Measurements from ENCODE around the gene MGP.

Gene MGP

DNA sequence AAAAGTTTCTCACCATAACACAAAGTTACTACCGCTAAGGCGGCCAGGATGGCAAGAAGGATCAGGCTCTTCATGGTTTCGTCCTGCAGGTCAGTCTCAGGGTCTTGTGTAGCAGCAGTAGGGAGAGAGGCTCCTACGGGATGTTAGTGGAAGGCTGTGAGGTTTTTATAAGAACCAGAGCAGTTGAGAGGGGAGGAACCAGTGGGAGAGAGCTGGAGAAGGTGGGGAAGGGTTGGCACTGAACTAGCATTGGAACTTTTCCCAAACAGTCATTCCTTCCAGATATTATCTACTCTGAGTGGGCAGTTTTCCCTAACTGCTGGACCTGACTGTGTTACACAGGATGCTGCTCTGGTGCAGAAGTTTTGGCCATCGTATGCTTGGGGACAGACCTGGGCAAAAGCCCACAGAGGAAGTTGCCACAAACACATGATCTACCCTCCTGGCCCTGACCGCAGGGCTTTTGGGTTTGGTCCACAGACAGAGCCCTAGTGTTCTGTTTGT lies at the start of gene MGP:
Gene MGP, minus strand, starts transcription at position 137 of the 504 bp plus-strand sequence. Its CDS starts 63 bp downstream, at position 74.
- DNase-seq: no peak

DNA sequence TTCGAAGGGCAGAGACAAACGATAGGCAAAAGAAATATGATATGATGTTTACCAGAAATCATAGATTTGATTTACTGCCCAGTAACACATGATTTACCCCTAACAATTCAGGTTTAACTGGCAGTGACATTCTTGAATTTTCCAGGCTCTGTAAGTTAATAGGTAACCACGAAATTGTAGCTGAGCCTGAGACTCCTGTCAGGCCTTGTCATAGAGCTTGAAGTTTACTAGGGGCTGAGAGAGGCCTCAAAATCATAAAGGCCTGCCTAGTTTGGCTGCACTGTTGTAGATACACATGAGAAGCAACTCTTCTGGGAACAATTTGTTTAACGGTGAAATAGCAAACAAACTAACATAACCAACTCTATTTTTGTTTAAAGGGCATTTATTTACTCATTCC lies 49.4 kb upstream of the MGP start:
- no peak for DNase-seq

DNA sequence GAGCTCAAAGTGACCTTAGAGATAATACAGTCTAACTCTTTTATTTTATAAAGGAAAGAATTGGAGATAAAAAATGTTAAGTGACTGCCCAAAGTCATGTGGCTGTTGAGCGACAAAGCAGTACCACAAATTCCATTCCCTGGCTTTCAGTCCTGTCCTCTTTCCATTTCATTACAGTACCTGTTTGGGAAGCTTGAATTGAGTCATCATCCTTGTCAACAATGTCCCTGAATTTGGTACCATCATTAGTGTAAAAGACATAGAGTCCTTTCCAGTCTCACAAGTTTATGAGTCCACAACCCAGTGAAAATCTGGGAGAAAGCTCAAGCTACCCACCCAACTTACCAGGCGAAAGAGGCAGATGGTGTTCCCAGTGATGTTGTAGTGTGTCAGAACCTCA lies 48.9 kb upstream of the MGP start:
- no peak for DNase-seq

DNA sequence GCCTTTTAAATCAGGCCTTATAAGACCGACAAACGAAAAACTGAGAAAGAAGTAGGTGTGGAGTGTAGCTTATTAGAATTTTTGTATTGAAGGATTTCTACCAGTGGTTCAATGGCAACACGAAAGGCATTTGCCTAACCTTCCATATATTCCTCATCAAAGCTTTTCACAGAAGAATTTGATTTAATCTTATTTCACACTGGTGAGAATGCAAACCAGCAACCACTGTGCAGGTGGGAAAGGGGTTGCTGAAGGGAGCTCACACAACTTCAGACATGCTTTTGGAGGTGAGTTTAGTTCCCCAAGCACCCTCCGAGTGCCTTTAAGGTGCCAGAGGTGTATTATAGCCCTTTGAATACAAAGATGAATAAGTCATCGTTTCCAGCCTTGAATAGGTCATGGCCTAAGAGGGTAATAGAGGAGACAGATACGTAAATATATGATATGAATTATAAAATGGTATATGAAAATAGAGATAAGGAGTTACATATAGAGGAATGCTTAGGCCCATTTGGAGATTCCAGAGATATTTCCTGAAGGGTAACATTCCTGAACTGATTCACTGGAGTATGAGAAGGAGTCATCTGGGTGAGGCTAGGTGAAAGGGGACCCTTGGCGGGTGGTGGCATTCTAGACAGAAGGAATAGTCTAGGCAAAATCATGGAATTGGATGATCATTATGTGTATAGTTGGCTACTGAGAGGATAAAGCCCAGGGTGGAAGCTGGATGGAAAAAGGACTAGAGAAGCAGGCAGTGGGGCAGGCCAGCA lies 46.3 kb upstream of the MGP start:
- DNase-seq: no peak

DNA sequence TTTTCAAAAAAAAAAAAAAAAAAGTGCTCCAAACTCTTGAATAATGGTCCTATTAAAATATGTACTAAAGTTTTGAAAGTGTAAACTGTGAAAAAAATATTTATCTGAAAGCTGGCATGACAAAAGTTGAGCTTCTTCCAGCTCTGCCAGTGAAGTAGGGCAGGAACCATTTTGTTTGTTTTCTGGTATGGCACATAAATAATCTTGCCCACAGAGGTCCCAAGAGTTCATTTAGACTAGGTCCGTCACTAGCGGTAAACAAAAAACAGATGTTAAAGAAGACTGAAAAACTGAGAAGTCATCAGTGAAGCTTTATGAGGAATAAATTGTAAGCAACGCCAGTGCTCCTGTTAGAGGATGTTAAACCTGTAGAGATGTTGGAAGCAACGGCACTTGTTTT lies 45.7 kb upstream of the MGP start:
- DNase-seq: no peak

DNA sequence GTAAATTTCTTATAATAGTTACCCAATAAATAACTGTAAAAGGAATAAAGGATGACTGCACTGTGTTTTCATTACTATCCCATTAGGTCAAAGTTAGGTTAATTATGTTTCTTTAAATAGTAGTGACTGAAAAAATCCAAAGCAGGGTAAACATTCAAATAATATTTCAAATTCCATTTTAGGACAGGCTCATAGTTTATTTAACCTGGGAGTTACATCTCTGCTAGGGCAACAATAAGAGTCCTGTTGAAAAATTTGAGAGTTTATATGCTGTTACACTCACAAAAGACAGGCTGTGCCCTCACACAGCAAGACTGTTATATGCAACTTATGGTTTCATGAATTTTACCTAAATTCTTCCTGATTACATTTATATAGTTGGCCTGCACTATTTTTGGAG lies 44.6 kb upstream of the MGP start:
- DNase-seq: no peak

DNA sequence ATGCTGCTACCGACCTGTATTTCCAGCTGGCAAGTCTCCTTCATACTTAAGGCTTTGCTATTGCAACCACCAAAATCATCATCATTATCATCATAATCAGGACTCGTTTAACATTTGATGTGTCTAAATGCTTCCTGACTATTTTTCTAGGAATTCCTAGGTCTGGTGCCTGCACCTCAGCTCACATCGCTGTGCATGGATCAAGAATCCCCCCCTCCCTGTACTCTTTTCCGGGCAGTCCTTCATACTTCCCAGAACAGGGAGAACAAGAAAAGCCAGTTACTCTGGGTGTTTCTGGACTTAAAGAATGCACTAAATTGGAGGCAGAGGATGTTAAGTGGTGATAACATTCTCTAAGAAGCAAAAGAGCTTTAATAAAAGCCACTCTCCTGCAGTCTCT lies 43.3 kb upstream of the MGP start:
- no peak for DNase-seq

DNA sequence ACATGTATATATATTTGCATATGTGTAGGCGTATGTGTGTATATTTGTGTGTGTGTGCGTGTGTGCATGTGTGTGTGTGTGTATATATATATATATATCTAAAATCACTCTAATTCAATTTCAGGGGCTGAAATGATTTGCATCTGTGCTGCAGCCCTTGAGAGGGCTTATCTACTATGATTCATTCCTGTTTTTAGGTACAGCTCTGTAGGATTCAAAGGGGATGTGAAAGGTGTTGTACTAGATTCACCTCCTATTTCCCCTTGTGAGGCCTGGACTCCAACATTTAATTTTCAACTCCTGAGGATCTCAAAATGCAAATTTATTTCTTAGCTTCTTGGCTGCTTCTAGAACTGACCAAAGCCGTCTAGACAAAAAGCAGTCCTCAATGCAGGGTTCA lies 41.6 kb upstream of the MGP start:
- DNase-seq: no peak

DNA sequence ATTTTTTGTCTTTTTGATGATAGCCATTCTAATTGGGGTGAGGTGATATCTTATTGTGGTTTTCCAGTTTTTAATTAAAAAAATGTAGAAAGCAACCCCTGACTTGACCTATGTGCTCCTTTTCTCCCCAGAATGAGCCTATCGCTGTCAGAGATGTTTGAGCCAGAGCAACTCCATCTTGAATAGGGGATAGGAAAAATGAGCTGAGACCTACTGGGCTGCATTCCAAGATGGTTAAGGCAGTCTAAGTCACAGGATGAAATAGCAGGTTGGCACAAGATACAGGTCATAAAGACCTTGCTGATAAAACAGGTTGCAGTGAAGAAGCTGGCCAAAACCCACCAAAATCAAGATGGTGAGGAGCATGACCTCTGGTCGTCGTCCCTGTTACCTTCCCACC lies 38.9 kb upstream of the MGP start:
- no peak for DNase-seq

DNA sequence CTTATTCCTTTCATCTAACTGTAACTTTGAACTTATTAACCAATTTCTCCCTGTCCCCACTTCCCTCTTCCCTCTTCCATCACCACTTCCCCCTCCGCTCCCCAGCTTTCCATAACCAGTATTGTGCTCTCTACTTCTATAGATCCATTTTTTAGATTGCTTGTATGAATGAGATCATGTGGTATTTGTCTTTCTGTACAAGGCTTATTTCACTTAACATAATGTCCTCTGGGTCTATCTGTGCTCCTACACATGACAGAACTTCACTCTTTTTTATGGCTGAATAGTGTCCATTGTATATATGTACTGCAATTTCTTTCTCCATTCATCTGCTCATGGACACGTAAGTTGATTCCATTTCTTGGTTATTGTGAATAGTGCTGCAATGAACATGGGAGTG lies 38.3 kb upstream of the MGP start:
- DNase-seq: no peak

DNA sequence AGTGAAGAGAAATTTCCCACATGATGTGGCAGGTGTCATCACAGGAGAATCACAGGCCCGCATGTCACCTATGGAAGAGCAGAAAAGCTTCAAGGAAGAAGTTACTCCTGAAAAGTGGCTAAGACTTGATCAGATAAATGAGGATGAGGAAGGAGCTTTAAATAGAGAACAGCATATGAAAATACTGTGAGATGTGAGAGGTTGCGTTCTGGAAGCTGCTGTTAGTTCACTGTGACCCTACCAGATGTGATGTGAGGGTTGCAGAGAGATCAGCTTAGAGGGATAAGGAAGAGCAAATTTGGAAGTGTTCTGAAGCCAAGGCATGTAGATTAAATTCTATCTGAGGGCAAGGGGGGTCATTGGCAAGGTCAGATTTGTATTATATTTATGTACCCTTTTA lies 35.6 kb upstream of the MGP start:
- DNase-seq: no peak

DNA sequence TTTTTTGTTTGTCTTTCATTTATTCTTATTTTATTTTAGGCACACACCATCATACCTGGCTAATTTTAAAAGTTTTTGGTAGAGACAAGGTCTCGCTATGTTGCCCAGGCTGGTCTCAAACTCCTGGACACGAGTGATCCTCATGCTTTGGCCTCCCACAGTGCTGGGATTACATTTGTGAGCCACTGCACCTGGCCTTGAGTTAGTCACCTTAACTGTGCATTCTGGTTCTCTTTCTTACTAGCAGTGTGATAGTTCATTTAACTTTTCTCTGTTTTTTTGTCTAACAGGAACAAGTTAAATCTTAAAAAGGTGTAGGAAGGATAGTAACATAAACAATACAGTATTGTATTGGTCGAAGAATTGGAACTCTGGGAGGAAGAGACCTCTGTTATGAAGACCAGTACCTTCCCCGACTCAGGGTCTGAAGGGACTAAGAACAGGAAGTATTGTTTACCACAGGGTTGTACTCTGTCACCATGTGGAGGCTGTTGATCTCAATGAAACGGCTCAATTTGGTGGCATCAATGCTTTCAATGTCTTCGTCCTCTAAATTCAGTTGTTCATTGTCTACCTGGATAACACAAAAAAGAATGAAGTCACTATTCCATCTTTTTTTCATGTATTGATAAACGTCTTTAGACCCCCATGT lies 34.9 kb upstream of the MGP start:
- no peak for DNase-seq

DNA sequence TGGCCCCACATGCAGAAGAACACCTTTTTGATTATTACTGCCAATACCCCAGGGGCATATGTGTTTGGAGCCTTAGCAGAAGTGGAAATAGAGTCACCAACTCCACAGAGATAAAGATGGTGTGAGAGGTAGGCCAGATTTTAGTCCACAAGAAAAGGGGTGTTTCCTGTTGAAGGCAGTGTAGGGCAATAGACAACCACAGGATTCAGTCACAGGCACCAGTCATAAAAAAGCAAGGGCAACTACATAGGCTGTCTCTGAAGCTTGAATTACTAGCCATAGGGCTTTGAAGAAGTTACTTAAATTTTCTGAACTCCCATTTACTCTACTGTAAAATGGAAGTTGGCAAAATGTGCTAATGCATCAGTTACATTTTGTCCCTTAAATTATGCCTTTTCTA lies 33.8 kb upstream of the MGP start:
- DNase-seq: no peak

DNA sequence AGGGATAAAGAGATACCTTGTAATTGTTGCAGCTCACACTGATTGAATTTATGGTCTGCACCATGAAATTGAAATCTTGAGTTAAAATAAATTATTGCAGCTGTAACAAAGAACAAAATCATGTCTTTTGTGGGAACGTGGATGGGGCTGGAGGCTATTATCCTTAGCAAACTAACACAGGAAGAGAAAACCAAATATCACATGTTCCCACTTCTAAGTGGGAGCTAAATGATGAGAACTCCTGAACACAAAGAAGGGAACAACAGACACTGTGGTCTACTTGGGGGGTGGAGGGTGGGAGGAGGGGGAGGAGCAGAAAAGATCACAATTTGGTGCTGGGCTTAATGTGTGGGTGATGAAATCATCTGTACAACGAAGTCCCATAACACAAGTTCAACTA lies 30.1 kb upstream of the MGP start:
- no peak for DNase-seq

DNA sequence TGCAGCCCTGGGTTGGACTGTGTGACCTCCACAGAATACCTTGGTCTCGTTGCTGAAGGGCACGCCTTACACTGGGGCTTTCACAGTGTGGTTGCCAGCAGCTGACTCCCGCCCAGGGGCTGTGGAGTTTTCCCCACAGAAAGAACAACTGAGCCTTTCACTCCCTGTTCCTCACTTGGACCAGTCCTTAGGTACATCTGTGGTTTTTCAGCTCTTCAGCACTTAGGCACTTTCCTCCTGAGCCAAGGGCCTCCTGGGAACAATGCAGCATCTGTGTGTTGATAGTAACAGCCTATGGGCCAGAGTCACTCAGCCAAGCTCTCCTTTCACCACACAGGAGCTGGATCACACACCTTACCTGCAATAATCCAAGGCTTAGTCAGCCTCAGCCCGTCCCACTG lies 27.7 kb upstream of the MGP start:
- no peak for DNase-seq

DNA sequence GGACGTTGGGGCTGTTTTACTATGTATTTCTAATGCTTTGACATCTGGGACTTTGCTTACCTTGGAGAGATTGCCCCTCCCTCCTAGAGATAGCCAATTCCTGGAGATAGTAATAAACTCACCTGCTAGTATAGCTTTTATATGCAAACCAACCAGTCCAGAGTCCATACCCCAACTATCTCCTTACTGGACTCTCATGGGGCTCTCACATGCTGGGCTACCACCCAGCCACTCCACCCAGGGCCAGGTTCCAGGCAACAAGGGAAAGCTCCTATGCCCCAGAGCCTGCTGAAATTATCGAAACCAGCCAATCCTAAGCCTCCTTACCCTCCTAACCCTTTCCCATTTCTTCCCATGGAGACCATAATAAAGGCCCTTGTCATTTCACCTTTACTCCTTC lies 25.5 kb upstream of the MGP start:
- DNase-seq: no peak

DNA sequence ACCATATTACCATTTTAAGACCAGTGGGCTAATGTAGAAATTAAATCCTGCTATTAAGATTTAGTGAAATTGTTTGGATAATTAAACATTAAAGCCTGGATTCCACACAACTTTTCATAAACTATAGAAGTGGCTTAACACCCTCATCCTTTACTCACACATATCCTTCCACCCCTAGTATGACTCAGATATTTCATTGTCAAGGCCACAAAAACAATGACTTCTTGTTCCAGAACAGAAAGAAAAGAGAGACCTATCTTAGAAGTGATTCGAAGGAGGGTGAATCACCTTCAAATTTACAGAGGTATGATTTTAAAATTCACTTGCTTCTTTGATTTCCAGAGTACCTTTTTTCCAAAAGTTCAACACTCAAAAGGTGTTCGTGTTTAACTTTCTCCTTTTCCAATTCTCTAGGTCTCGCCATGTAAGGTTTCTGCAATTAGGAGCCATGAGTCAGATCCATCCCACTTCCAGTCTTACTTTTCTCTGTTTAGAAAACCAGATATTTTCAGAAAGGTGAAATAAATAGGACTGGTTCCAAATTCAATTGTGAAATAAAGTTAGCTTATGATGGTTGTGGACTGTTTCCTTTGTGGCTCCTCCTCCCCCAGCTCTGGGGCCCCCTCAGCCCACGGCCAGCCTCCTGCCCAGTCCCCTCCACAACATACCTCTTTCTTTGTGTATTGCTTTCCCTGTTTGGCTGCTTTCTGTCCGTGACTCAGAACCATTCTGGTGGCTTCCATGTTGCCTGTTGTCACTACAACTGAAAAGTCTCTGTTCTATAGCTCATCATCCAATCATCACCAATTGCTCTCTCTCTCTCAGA lies 24.6 kb upstream of the MGP start:
- DNase-seq: no peak

DNA sequence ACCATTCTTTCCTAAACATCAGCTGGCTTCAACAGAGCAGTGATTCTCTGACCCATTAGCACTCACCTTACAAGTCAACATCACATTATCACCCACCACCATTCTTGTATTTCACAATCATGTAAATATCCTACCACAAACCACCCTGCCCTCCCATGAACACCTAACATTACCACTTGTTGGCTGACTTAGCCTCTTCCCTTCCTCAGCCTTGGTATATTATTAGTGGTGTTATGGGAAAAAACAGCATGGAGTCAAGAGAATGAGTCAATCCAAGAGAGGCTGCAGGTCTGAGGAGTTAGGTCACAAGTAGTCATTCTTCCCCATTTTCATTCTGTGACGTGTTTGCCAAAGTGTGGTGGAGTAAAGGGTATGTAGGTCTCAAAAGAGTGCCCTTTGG lies 22.3 kb upstream of the MGP start:
- no peak for DNase-seq

DNA sequence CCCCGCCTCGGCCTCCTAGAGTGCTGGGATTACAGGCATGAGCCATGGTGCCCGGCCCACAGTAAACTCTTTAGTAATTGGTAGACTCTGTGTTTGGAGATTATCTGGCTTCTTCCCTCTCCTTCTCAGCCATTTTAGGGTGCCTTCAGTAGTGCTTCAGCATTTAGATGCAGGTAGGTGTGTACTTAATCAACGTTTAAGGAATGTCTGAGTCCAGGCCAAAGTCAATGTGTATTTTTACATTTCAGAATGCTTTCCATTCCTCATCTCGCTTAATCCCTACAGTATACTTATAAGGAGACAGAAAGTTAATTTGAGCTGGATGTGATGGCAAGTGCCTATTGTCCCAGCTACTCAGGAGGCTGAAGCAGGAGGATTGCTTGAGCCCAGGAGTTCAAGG lies 20.5 kb upstream of the MGP start:
- no peak for DNase-seq

DNA sequence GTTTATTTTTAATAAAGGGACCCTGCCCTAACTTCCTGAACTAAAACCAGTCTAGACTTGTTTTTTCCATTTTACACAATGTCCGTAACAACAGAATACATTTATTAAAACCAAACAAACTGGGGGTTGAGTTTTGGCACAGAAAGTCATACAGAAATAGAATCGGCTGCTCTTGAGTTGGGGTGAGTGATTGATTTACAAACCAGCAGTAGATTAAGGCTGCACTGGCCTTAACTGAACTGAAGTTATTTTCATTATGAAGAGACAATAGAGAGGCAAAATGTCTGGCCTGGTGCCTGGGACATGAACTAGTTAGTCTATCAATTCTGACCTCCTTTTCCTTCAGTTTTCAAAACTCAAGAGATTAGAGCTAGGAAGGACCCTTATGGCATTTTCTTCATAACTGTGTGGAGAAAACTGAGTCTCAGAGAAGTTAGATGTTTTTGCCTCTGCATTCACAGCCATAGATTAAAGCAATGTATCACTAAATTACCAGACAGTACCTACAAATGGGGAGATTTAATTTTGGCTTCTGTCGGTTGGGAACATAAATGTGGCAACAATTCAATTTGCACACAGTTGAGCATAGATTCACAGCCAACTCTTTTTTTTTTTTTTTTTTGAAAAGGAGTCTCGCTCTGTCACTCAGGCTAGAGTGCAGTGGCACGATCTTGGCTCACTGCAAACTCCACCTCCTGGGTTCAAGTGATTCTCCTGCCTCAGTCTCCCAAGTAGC lies 19.8 kb upstream of the MGP start:
- DNase-seq: no peak

DNA sequence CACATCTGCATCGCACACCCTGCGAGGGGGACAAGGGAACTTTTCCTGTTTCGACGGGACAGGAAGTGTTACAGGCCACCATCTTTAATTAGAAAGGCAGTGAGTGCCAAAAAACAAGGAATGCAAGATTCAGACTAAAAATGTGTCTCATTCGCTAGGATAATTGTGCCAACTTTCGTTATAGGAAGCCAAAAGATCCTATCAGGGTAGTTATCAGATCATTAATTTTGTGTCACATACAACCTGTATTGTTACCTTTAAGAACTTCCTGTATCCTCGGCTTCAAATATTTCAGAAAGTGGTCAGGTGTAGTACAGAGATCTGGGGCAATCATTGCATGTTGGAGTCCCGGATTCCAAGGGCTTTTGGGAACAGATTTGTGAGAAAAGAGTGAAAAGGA lies 19.2 kb upstream of the MGP start:
- no peak for DNase-seq

DNA sequence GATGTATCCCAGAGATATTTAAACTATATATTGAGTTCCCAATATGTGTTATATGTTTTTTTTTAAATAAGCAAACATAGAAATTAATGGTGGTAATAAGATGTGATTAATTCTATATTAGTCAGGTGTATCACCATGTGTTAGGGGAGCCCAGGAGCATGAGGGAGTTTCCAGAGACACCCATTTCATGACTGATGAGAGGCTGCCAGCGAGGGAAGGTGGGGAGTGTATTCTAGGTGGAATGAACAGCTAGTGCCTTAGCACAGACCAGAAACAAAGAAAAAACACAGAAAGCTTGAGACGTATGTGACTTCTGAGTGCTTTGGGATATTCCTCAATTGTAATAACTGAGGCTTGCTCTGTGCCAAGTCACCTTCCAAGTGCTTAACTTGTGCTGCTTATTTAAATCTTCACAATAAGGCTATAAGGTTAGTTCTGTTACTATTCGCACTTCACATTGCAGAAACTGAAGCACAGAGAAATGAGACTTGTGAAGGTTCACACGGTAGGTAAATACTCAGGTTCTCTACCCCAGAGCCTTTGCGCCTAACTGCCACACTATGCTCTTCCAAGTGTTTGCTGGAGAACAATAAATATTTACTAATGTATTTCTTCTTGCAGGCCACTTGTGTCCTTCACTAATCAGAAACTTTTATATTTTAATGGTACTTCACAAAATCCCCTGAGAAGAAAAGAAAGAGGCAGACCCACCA lies 17.9 kb upstream of the MGP start:
- no peak for DNase-seq

DNA sequence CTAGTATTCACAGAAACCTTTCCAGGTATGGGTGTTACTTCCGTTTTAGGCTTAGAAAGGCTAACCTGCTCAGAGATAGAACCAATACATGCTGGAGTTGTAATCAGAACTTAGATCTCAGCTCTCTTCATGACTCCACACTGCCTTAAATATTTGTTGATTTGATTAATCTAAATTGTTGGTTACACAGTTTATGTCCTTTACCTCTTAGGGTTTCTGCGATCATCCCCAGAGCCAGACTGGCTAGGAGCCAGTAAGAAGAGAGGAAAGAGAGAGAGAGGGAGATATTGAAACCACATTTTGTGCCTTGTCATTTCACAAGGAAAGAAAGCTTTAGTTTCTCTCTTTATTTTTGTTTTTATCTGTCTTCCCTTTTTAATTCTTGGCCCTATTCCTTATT lies 16.8 kb upstream of the MGP start:
- no peak for DNase-seq
